ENCODE data around the gene SH3PXD2B. TPM values are rescaled to one million over a fixed set of nuclear protein-coding genes. Genes with fewer than 3 reads are reported as not detected.
A peak's percentile ranks its signal among the peaks of the same experiment; 100 is the strongest.

SH3PXD2B gene
- total and polyA plus RNA-seq, 2 of the 4 experiments (the other 2 are of a cell fraction), result 8.2 to 14.4 TPM

GRCh38 chr5:172344855-172345409 lies 109.4 kb downstream of the SH3PXD2B start:
- Histone ChIP-seq H3K27ac (ENCODE audit: insufficient read depth, low read length) (no peak overlapping the region), H2BK20ac (ENCODE audit: low read depth, low read length) (no peak overlapping the region), H2AK5ac (ENCODE audit: low read depth, low read length) (peak overlapping the region; percentile 65), H3K4me3 (ENCODE audit: insufficient read depth, low read depth, low read length) (no peak overlapping the region), H3K27me3 (ENCODE audit: control insufficient read depth, insufficient read depth, low read length) (no peaks in the 10 kb centered on the region), H2BK120ac (ENCODE audit: low read depth, low read length) (no peak overlapping the region), H4K20me1 (ENCODE audit: insufficient read depth, low read length) (peaks cover 14% of the 10 kb centered on the region), H3K9me1 (ENCODE audit: insufficient read depth, low read length) (peaks cover 19% of the 10 kb centered on the region), H3K18ac (ENCODE audit: low read depth, low read length) (no peak overlapping the region), H3K79me1 (ENCODE audit: low read depth in 1 of 2, low read length in 2 of 2) (0 out of 4 replicates have a peak, but pooled peaks cover 0 to 4% of the 10 kb centered on the region in 2 experiments), H3K56ac (ENCODE audit: extremely low read depth, insufficient read depth, low read length) (no peak overlapping the region), H3K9me3 (ENCODE audit: control insufficient read depth, insufficient read depth, low read length) (no peaks in the 10 kb centered on the region), H2AFZ (replicated peaks; ENCODE audit: low read length, poor library complexity) (no peak overlapping the region), H2AK9ac (replicated peaks; ENCODE audit: low read depth, low read length, poor library complexity) (peak overlapping the region; percentile 75), H3K14ac (replicated peaks; ENCODE audit: low read depth, low read length) (no peak overlapping the region), H3K4ac (ENCODE audit: low read depth, low read length) (no peak overlapping the region), H2BK15ac (ENCODE audit: low read depth, low read length) (no peak overlapping the region), H3K4me1 (ENCODE audit: control insufficient read depth, insufficient read depth, low read length) (peaks cover 9% of the 10 kb centered on the region; the same call in 1 of the 2 replicates), H3K36me3 (ENCODE audit: control insufficient read depth, insufficient read depth, low read length) (peaks cover 61% of the 10 kb centered on the region), H3K23ac (ENCODE audit: low read depth, low read length) (no peak overlapping the region), H4K91ac (ENCODE audit: insufficient read depth, low read depth, low read length) (no peak overlapping the region), H3K9ac (ENCODE audit: low read depth, low read length) (no peak overlapping the region), H3K4me2 (ENCODE audit: low read depth, low read length) (no peak overlapping the region), H4K8ac (ENCODE audit: low read depth in 2 of 2, low read length in 2 of 2) (no peak overlapping the region), H4K5ac (ENCODE audit: low read depth, low read length) (no peak overlapping the region), H2BK5ac (ENCODE audit: low read depth, low read length, poor library complexity, severe bottlenecking) (no peak overlapping the region)
- ChIA-PET CTCF (no interaction called here), POLR2A (ENCODE audit: unreplicated experiment) (no interaction called here)
- intact Hi-C loops (cut with micrococcal nuclease) (no loop called here), in situ Hi-C loops (cut with MboI; ENCODE audit: low sequenced_read_pairs) (no loop called here), dilution Hi-C loops (cut with HindIII; ENCODE audit: low sequenced_read_pairs, unreplicated experiment) (no loop called here)
- TF ChIP-seq CEBPB (IDR thresholded peaks at IDR 0.05; ENCODE audit: low read depth, low read length) (no peak), FOS (IDR thresholded peaks at IDR 0.05; ENCODE audit: low read depth, low read length) (no peak), RAD21 (IDR thresholded peaks at IDR 0.05; ENCODE audit: low read length) (no peak), BHLHE40 (IDR thresholded peaks at IDR 0.05; ENCODE audit: low read depth, low read length) (no peak), SMC3 (IDR thresholded peaks at IDR 0.05; ENCODE audit: low read depth, low read length) (no peak), POLR2A (IDR thresholded peaks at IDR 0.05; ENCODE audit: low read depth, low read length) (no peak), RFX5 (IDR thresholded peaks at IDR 0.05; ENCODE audit: low read depth, low read length) (no peak), MAZ (IDR thresholded peaks at IDR 0.05; ENCODE audit: borderline replicate concordance, low read depth, low read length) (no peak)
- TF ChIP-seq, protein P1, sequence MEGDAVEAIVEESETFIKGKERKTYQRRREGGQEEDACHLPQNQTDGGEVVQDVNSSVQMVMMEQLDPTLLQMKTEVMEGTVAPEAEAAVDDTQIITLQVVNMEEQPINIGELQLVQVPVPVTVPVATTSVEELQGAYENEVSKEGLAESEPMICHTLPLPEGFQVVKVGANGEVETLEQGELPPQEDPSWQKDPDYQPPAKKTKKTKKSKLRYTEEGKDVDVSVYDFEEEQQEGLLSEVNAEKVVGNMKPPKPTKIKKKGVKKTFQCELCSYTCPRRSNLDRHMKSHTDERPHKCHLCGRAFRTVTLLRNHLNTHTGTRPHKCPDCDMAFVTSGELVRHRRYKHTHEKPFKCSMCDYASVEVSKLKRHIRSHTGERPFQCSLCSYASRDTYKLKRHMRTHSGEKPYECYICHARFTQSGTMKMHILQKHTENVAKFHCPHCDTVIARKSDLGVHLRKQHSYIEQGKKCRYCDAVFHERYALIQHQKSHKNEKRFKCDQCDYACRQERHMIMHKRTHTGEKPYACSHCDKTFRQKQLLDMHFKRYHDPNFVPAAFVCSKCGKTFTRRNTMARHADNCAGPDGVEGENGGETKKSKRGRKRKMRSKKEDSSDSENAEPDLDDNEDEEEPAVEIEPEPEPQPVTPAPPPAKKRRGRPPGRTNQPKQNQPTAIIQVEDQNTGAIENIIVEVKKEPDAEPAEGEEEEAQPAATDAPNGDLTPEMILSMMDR (conservative IDR thresholded peaks at IDR 0.05; ENCODE audit: low read depth, low read length), result no peak
- TF ChIP-seq, protein P2, sequence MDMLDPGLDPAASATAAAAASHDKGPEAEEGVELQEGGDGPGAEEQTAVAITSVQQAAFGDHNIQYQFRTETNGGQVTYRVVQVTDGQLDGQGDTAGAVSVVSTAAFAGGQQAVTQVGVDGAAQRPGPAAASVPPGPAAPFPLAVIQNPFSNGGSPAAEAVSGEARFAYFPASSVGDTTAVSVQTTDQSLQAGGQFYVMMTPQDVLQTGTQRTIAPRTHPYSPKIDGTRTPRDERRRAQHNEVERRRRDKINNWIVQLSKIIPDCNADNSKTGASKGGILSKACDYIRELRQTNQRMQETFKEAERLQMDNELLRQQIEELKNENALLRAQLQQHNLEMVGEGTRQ (IDR thresholded peaks at IDR 0.05; ENCODE audit: low read depth, low read length), result no peak
- no TSS peak for BruUV-seq (replicated peaks)
- WGBS, 2 experiments (ENCODE audit: extremely low coverage in 2 of 2, insufficient read length in 1 of 2), result 80% methylated on average over 1 of the region's 3 CpGs; no CpG with 5 or more reads in 1 of the 2 experiments
- ATAC-seq (ENCODE audit: low read depth), result no peak
- no peak for DNase-seq

Measured in IMR-90 (cell line).